ENCODE measurements around the gene LONRF3.

LONRF3 gene

GRCh38 chrX:119042996-119043395 is 68.6 kb downstream of the LONRF3 start:
- Mint-ChIP-seq H3K36me3 (no peaks in the 10 kb centered on the region), H3K27ac (no peak overlapping the region), H3K4me1 (no peaks in the 10 kb centered on the region), H3K27me3 (peaks cover 14% of the 10 kb centered on the region), H3K9me3 (no peaks in the 10 kb centered on the region), H3K4me3 (no peak overlapping the region)
- ATAC-seq: no peak

GRCh38 chrX:119045884-119046283 is 71.5 kb downstream of the LONRF3 start:
- Mint-ChIP-seq H3K27me3 (peaks cover 14% of the 10 kb centered on the region), H3K27ac (no peak overlapping the region), H3K4me1 (no peaks in the 10 kb centered on the region), H3K9me3 (no peaks in the 10 kb centered on the region), H3K36me3 (no peaks in the 10 kb centered on the region), H3K4me3 (no peak overlapping the region)
- ATAC-seq: no peak

- no peak overlapping the region for H3K4me3 Mint-ChIP-seq
- no peak for ATAC-seq
- no peaks in the 10 kb centered on the region for H3K36me3 Mint-ChIP-seq
- H3K9me3 Mint-ChIP-seq: no peaks in the 10 kb centered on the region
- H3K4me1 Mint-ChIP-seq: no peaks in the 10 kb centered on the region
- no peak overlapping the region for H3K27ac Mint-ChIP-seq
- H3K27me3 Mint-ChIP-seq: no peaks in the 10 kb centered on the region
Observed at GRCh38 chrX:119055687-119056086, 81.3 kb downstream of the LONRF3 start.

GRCh38 chrX:119062750-119063374 is 88.4 kb downstream of the LONRF3 start:
- Mint-ChIP-seq H3K9me3 (no peaks in the 10 kb centered on the region), H3K36me3 (no peaks in the 10 kb centered on the region), H3K27ac (no peak overlapping the region), H3K27me3 (no peaks in the 10 kb centered on the region), H3K4me3 (no peak overlapping the region), H3K4me1 (no peaks in the 10 kb centered on the region)
- no peak for ATAC-seq

GRCh38 chrX:119063428-119063827 is 89.0 kb downstream of the LONRF3 start:
- Mint-ChIP-seq H3K4me1 (no peaks in the 10 kb centered on the region), H3K27ac (no peak overlapping the region), H3K4me3 (no peak overlapping the region), H3K27me3 (no peaks in the 10 kb centered on the region), H3K36me3 (no peaks in the 10 kb centered on the region), H3K9me3 (no peaks in the 10 kb centered on the region)
- ATAC-seq: no peak

- peak; percentile 90 for ATAC-seq
Observed at GRCh38 chrX:119067023-119067739, 92.8 kb downstream of the LONRF3 start.

More at GRCh38 chrX:119067023-119067739, 92.8 kb downstream of the LONRF3 start:
- Mint-ChIP-seq H3K9me3 (no peaks in the 10 kb centered on the region), H3K4me3 (no peak overlapping the region), H3K27ac (no peak overlapping the region), H3K27me3 (no peaks in the 10 kb centered on the region), H3K36me3 (no peaks in the 10 kb centered on the region), H3K4me1 (no peaks in the 10 kb centered on the region)
